HEK293T (cell line): ENCODE data around the gene LOC128125822.

Experiments used
- BHLHE40 ChIP-seq: fragments of 450-650 bp; IDR thresholded peaks from 2 replicates; pipeline ENCODE4 v1.6.1; 2016; ENCODE audit warnings: mild to moderate bottlenecking, moderate library complexity, borderline replicate concordance
- CTBP1 ChIP-seq: fragments of 450-650 bp; IDR thresholded peaks from 2 replicates; pipeline ENCODE4 v1.6.1; 2016; ENCODE audit warnings: borderline replicate concordance
- FOXK2 ChIP-seq: fragments of 450-650 bp; IDR thresholded peaks from 2 replicates; pipeline ENCODE4 v1.6.1; 2016; ENCODE audit warnings: mild to moderate bottlenecking
- NFRKB ChIP-seq: fragments of 450-650 bp; IDR thresholded peaks from 2 replicates; pipeline ENCODE4 v1.6.1; 2016; ENCODE audit warnings: mild to moderate bottlenecking, moderate library complexity

- TF ChIP-seq FOXK2 (no peak), BHLHE40 (no peak), CTBP1 (no peak), NFRKB (no peak)
Observed at GRCh38 chr6:63567966-63568365, 4.3 kb upstream of the LOC128125822 start.
